ES-I3 (cell line): ENCODE data around the gene CSNK1G2.

Experiments used
- H3K36me3 ChIP-seq: 2 replicates; pipeline ENCODE4 v1.6.1; 2013; ENCODE audit warnings: mild to moderate bottlenecking, low read length, control low read depth, moderate library complexity; ENCODE audit not compliant: insufficient read depth
- H3K4me1 ChIP-seq: 2 replicates; pipeline ENCODE4 v1.6.1; 2013; ENCODE audit warnings: mild to moderate bottlenecking, control low read depth, low read length; ENCODE audit not compliant: insufficient read depth
- H3K9ac ChIP-seq: 2 replicates; pipeline ENCODE4 v1.6.1; 2013; ENCODE audit warnings: low read depth, mild to moderate bottlenecking, low read length, moderate library complexity
- H3K9me3 ChIP-seq: 2 replicates; pipeline ENCODE4 v1.6.1; 2013; ENCODE audit warnings: mild to moderate bottlenecking, low read length, moderate library complexity; ENCODE audit not compliant: control insufficient read depth, insufficient read depth

CSNK1G2 gene

GRCh38 chr19:1944916-1945561 is 4.1 kb downstream of the CSNK1G2 start:
- peaks cover 6% of the 10 kb centered on the region; the same call in 1 of the 2 replicates for H3K4me1 ChIP-seq
- H3K9me3 ChIP-seq: no peaks in the 10 kb centered on the region
- no peaks in the 10 kb centered on the region for H3K36me3 ChIP-seq
- H3K9ac ChIP-seq: no peak overlapping the region

GRCh38 chr19:1945899-1946298 is 4.9 kb downstream of the CSNK1G2 start:
- Histone ChIP-seq H3K9ac (no peak overlapping the region), H3K4me1 (peaks cover 6% of the 10 kb centered on the region; the same call in 1 of the 2 replicates), H3K9me3 (no peaks in the 10 kb centered on the region)

GRCh38 chr19:1947651-1948209 is 6.8 kb downstream of the CSNK1G2 start:
- H3K9me3 ChIP-seq: no peaks in the 10 kb centered on the region
- H3K4me1 ChIP-seq: peaks cover 6% of the 10 kb centered on the region; the same call in 1 of the 2 replicates
- no peak overlapping the region for H3K9ac ChIP-seq
- no peaks in the 10 kb centered on the region for H3K36me3 ChIP-seq

More at GRCh38 chr19:1945899-1946298, 4.9 kb downstream of the CSNK1G2 start:
- H3K36me3 ChIP-seq: no peaks in the 10 kb centered on the region

DNA sequence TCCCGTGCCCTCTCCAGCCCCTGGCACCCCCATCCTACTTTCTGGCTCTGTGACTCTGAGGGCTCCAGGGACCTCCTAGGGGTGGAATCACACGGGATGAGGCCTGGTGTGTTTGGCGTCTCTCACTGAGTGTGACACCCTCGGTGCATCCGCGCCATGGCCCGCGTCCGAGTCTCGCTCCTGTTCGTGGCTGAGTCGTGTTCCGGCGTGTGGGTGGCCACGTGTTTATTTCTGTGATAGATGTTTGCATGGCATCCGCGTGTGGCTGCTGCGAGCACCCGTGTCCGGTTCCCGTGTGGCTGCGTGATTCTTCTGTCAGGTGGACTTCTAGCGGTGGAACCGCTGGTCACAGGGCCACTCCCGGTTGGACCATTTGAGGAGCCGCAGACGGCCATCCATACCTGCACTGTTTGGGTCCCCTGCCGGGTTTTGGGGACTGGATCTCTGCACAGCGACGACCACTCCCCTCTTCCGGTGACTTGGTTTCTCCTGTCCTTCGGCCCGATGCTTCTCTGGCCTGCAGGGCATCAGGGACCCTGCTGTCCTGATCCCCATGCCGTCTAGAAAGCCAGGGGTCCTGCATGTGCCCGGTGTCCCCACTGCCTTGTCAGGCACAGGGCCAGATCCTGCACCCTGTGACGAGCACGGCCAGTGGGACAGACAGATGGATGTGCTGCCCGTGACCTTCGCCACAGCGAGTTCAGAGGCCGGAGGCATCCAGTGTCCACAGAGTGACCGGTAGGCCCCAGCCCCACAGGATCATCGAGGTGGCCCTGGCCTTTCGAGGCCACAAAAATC is 8.5 kb downstream of the CSNK1G2 start:
- Histone ChIP-seq H3K9me3 (no peaks in the 10 kb centered on the region), H3K4me1 (no peaks in the 10 kb centered on the region; the same call in 1 of the 2 replicates), H3K36me3 (no peaks in the 10 kb centered on the region; the same call in 1 of the 2 replicates), H3K9ac (no peak overlapping the region)

DNA sequence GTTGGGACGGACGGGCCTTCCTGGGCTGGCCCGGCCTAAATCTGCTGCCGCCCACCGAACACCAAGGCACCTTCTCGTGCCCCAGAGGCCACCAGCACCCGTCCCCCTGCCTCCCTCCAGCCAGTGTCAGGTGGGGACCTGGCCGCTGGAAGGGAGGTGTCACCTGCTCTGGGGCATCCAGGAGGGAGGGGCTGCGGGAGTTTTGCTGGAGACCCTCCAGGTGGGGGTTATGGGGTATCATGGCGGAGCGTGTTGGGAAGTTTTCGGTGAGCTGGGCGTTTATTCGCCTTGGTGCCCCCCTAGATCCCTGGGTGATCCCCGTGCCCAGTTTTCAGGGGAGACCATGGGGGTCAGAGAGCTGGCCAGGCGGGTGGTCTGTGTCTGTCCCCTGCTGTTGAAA is 9.7 kb downstream of the CSNK1G2 start:
- Histone ChIP-seq H3K9me3 (no peaks in the 10 kb centered on the region), H3K36me3 (no peaks in the 10 kb centered on the region; the same call in 1 of the 2 replicates), H3K4me1 (no peaks in the 10 kb centered on the region; the same call in 1 of the 2 replicates), H3K9ac (no peak overlapping the region)

DNA sequence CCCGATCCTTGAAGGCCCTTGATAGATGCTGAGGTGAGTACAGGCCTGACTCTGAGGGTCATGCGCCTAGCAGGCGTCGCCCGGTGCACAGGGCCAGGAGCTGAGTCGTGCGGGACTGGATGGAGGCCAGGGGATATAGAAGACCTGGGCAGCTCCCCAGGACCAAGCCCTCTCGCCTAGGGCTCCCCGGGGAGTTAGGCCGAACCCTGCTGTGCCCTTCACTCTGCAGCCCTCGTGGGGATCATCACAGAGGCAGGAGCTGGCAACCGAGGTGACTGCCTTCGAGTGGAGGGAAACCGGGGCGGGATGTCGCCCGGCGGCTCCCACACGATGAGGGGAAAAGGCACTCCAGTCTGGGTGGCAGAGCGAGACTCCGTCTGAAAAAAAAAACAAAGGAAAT is 11.7 kb downstream of the CSNK1G2 start:
- Histone ChIP-seq H3K9ac (no peak overlapping the region), H3K4me1 (no peaks in the 10 kb centered on the region), H3K36me3 (no peaks in the 10 kb centered on the region; the same call in 1 of the 2 replicates), H3K9me3 (no peaks in the 10 kb centered on the region)

DNA sequence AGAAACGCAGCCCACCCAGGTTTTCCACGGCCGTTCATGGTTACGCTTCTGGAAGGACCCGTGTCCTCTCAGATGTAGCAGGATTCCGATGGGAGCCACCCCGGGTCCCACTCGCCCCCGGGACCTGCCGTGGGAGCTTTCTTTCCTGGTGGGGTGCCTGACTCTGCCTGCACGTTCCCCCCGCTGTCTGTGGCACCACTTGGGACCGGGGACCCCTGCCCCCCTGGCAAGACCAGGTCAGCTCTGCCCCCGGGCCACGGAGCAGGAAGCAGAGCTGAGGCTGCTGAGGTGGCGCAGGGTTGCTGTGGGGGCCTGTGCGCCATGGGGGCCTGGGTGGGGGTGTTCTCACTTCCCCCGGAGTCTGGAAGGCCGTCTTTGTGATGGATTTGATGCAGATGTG is 12.1 kb downstream of the CSNK1G2 start:
- Histone ChIP-seq H3K36me3 (no peaks in the 10 kb centered on the region; the same call in 1 of the 2 replicates), H3K9ac (no peak overlapping the region), H3K9me3 (no peaks in the 10 kb centered on the region), H3K4me1 (no peaks in the 10 kb centered on the region)

DNA sequence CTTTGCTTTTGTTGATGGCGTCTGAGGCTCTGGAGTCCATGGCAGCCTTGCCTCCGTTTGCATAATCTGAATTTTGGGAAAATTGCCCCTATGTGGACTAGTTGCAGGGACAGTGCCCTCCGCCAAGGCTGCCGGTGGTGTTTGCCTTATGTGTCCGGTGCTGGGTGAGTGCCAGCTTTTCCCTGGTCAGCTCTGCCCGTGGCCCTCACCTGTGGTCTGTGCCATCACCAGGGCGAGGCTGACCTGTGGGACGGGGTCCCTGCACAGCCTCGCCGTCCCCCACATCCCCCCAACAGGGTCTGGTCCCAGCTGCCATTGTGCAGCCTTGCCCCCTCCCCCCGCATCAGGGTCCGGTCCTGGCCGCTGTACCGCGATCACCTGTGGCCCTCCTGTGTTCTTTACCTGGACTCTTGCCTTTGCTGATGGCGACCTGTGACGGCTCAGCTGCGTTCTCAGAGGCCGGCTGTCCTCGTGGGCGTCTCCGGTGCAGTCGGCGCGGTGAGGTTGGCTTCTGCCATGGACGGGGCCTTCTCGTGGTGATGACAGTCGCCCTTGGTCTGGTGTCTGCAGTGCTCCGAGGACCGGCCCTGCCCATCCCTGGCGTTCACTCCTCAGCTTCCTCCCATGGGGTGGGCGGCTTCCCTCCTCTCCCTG is 12.6 kb downstream of the CSNK1G2 start:
- H3K36me3 ChIP-seq: no peaks in the 10 kb centered on the region; the same call in 1 of the 2 replicates
- H3K9ac ChIP-seq: no peak overlapping the region
- H3K9me3 ChIP-seq: no peaks in the 10 kb centered on the region
- no peaks in the 10 kb centered on the region for H3K4me1 ChIP-seq

DNA sequence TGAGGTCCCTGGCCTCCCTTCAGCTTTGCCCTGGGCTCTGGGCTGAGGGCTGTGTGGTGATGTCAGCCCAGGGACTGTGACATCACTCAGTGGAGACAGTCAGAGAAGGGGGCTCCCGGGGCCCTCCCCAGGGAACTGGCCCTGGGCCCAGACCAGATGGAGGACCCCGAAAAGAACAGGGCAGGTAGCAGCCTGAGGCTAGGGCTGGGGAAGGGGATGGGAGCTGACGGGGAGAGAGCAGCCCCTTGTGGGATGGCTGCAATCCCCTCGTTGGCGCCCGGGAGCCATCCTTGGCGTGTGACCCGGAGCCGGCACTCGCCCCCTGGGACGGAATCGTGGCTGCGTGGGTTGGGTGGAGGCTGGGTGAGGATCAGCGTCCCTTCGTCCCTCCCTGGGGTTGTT is 13.6 kb downstream of the CSNK1G2 start:
- Histone ChIP-seq H3K9me3 (no peaks in the 10 kb centered on the region), H3K36me3 (no peaks in the 10 kb centered on the region; the same call in 1 of the 2 replicates), H3K4me1 (no peaks in the 10 kb centered on the region), H3K9ac (no peak overlapping the region)

- Histone ChIP-seq H3K9me3 (no peaks in the 10 kb centered on the region), H3K36me3 (no peaks in the 10 kb centered on the region; the same call in 1 of the 2 replicates), H3K9ac (no peak overlapping the region), H3K4me1 (no peaks in the 10 kb centered on the region)
Observed at GRCh38 chr19:1955171-1956121, 14.5 kb downstream of the CSNK1G2 start.

GRCh38 chr19:1956122-1956494 is 15.1 kb downstream of the CSNK1G2 start:
- H3K36me3 ChIP-seq: no peaks in the 10 kb centered on the region; the same call in 1 of the 2 replicates
- H3K4me1 ChIP-seq: no peaks in the 10 kb centered on the region
- no peak overlapping the region for H3K9ac ChIP-seq
- no peaks in the 10 kb centered on the region for H3K9me3 ChIP-seq

DNA sequence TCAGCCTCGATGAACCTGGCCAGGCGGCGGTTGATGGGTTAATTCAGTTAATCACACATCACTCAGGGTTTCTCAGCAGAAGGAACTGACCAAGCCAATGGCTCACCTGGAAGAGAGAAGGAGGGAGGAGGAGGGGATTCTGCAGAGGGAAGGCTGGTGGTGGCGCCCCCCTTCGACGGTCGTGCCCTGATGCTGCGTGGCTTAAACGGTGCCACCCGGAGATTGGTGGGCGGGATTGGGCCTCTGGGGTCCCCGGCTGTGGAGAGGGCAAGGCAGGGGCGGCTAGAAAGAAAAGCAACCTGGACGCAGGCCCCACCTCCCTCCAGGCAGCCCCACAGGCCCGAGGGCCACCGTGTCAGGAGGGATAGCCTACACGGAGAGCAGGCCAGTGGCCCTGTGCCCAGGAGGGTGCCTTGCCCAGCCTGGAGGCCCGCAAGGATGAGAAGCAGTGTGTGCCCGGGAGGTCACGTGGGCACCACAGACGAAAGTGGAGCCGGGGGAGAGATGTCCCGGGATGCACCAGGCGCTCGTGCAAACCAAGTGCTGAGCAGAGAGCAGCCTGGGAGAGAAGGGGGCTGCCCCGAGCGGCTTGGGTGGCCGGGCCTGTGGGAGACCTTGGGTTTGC is 16.0 kb downstream of the CSNK1G2 start:
- no peak overlapping the region for H3K9ac ChIP-seq

DNA sequence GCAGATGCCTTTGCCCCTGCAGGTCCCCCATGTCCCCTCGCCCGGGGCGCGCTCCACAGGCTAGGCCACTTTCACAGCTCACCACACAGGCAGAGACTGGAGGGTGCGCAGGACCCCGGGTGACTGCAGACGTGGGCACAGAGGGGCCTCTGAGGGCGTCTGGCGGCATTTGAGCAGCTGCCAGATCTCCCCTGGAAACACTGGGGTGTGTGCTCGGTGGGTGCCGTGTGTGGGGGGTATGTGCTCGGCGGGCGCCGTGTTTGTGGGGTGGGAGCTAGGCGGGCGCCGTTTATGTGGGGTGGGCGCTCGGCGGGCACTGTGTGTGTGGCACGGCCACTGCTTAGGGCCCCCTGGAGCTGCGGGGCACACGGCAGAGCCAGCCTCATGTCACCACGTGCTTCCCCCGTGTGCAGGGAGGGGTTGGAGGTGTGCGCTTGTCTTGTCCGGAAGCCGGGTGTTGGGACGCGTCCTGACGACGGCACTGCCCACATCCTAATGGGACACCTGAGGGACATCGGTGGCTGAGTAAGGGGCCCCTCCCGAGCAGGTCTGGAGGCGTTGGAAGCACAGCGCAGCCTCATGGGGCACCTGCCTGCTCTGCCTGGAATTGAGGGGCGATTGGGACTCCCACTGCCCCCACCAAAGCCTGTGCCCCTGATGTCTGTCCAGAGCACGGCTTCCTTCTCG is 16.7 kb downstream of the CSNK1G2 start:
- no peak overlapping the region for H3K9ac ChIP-seq
- no peaks in the 10 kb centered on the region; the same call in 1 of the 2 replicates for H3K36me3 ChIP-seq
- H3K9me3 ChIP-seq: no peaks in the 10 kb centered on the region
- H3K4me1 ChIP-seq: no peaks in the 10 kb centered on the region

More for the DNA sequence above, 16.0 kb downstream of the CSNK1G2 start:
- H3K4me1 ChIP-seq: no peaks in the 10 kb centered on the region
- H3K9me3 ChIP-seq: no peaks in the 10 kb centered on the region
- no peaks in the 10 kb centered on the region; the same call in 1 of the 2 replicates for H3K36me3 ChIP-seq
